ENCODE results near the gene KCNS3. TPM values are rescaled to one million over a fixed set of nuclear protein-coding genes. Genes with fewer than 3 reads are reported as not detected.

Gene KCNS3
- not detected for total RNA-seq

DNA sequence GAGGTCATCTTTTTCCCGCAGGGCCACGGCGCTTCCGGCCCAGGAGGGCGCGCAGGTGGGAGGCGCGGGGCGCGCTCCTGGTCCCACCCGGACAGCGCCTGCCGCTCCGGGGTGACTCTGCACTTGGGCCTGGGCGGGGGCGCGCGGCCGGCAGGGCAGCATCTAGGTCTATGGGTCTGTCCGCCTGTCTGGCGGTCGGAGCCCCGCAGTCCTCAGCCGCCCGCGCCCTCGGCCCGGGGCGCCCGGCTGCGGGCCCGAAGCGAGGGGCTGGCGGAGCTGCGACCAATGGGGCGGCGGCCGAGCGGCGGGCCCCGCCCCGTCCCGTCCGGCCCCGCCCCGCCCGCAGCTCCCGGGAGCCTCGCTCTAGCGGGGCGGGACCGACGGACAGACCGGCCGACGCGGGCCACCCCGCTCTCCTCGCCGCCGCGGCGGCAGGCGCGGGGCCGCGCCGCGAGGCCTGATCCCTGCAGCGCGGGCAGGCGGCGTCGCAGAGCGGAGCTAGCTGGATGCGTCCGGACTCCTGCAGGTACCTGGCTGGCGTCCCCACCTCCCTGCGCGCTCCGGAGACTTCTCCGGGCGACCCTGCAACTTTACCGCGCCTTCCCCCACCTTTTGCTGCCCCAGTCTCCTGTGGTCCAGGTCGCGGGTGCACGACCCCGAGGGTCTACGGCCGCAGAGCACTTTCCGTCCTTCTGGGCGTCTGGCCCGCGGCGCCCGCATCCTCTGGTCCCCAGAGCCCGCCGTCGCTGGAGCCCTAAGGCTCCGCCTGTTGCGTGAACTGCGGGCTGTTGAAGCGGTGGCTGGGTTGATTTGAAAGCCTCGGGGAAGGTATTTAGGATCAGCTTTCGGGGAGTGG lies at the start of gene KCNS3:
Gene KCNS3 (plus strand): TSS at position 387 of the 856 bp plus-strand sequence. CDS start 52,342 bp downstream, outside the sequence.
- H3K4me3 ChIP-seq (ENCODE audit: low read length), result peak within 1 kb of the TSS; percentile 8
- no peaks in the 10 kb centered on the region for H3K9me3 ChIP-seq (ENCODE audit: low read depth, low read length)
- H3K4me1 ChIP-seq (ENCODE audit: insufficient read depth, low read length), result peaks cover 19% of the 10 kb centered on the region
- peaks cover 76% of the 10 kb centered on the region for H3K27me3 ChIP-seq (ENCODE audit: insufficient read depth, low read length)

DNA sequence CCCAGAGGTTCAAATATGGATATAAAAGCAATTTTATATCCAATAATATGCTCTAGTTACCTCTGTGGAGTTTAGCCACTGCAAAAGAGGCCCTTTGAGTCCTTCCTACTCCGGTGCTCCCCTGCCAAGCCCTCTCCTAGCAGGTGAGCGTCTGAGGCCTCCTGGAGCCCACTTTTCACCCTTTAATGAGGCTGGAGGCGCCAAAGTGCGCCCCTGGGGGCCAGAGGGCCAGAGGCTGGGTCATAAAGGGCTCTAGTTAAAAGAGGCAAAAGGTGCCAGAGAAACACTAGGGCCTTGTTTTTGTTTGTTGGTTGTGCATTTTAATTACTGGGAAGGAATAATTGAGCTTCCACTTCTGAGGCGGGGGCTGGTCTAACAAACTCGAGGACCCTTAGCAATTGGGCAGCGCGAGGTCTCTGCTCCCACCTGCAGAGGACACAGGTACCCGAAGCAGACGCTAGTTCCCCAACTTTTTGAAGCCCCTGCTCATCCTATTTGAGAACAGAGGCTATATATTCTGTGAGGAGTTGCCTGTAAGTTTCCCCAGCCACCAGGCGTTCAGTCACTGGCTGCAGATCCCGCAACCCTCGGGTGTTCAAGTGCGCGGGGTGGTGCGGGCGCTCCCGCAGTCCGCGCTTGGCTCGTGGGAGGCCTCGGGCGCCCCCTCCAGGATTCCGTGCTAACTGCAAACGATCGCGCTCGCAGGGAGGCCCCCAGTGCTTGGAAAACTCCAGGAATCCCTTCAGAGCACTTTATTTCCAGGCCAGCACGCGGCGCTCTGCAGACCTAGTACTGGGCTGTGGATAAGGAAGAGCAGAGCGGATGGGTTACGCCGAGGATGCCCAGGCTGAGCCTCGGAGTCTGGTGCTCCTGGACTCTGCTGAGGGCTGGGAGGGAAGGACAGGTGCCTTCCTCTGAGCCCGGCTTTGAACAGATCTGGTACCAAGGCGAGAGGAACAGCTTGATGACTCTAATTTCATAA lies 48.1 kb upstream of the KCNS3 start:
- Histone ChIP-seq H3K27me3 (ENCODE audit: insufficient read depth, low read length) (peaks cover 12% of the 10 kb centered on the region), H3K4me1 (ENCODE audit: insufficient read depth, low read length) (peaks cover 6% of the 10 kb centered on the region), H3K4me3 (ENCODE audit: low read length) (no peak overlapping the region), H3K9me3 (ENCODE audit: low read depth, low read length) (no peaks in the 10 kb centered on the region)

DNA sequence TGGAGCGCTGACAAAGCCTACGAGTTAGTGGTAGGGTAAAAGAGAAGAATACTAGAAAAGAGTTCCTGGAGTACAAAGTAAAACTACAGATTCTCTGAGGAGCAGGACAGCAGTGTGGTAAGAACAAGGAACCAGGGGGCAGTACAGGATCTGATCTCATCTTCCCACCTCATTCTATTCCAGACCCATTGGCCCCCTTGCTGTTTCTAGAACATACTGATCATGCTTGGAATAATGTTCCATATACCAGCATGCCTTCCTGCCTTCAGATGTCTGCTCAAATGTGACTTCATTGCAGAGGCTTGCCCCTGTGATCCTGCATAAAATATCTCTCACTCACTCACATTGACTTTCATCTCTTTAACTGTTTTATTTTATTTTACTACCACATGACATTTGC lies 43.0 kb upstream of the KCNS3 start:
- Histone ChIP-seq H3K9me3 (ENCODE audit: low read depth, low read length) (no peaks in the 10 kb centered on the region), H3K27me3 (ENCODE audit: insufficient read depth, low read length) (peaks cover 12% of the 10 kb centered on the region), H3K4me1 (ENCODE audit: insufficient read depth, low read length) (peaks cover 3% of the 10 kb centered on the region), H3K4me3 (ENCODE audit: low read length) (no peak overlapping the region)

DNA sequence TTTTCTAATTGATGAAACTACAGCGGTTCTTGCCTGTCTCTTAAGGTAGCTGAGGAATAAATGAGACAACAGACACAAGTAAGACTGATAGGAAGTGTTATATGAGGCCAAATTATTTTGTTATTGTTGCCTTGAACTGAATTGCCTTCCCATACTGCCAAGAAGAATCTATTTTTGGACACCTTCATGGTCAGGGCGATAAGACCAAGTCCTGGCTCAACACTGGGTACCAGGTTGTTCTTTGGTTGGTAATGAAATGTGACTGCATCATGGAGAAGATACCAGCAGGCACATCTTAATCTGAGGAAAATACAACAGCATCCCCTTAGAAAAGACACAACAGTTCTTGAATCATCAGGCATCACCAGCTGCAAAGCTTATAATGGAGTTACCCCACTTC lies 38.5 kb upstream of the KCNS3 start:
- Histone ChIP-seq H3K27me3 (ENCODE audit: insufficient read depth, low read length) (no peaks in the 10 kb centered on the region), H3K9me3 (ENCODE audit: low read depth, low read length) (no peaks in the 10 kb centered on the region), H3K4me3 (ENCODE audit: low read length) (no peak overlapping the region), H3K4me1 (ENCODE audit: insufficient read depth, low read length) (no peaks in the 10 kb centered on the region)

DNA sequence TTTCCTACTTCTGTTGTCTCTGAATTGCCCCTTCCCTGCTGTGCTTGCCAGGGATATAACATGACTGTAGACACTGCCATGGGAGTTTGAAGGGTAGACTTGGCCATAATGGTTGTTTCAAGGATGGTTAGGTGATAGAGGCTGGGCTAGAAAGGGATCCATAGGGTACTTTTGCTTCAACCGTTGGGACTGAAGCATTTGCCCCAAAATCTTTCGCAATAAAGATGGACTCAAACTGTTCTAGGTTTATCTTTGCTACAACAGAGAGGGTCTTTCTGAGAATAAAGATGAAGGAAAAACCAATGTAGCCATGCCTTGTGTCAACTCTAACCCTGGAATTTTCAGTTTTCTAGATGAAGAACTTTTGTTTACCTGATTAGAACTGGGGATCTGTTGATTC lies 35.0 kb upstream of the KCNS3 start:
- no peaks in the 10 kb centered on the region for H3K4me1 ChIP-seq (ENCODE audit: insufficient read depth, low read length)
- no peaks in the 10 kb centered on the region for H3K27me3 ChIP-seq (ENCODE audit: insufficient read depth, low read length)
- H3K9me3 ChIP-seq (ENCODE audit: low read depth, low read length), result no peaks in the 10 kb centered on the region
- H3K4me3 ChIP-seq (ENCODE audit: low read length), result no peak overlapping the region

DNA sequence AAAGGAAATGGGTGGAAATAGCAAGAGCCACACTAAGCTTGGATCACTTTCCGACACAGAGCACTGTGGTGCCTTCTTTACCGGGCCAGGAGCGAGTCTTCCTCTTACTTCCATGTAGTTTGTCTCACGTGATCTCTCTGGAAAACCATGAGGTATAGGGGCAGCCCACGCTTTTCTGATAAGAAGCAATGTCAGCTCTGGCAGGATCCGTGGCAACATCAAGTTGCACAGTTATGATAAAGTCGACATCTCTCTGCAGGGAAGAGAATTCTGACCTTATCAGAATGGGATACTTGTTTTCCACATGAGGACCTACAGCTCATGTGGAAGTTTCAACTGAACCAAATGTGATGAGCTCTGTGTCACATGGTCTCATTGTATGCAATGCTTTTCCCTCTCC lies 32.7 kb upstream of the KCNS3 start:
- Histone ChIP-seq H3K27me3 (ENCODE audit: insufficient read depth, low read length) (no peaks in the 10 kb centered on the region), H3K9me3 (ENCODE audit: low read depth, low read length) (no peaks in the 10 kb centered on the region), H3K4me3 (ENCODE audit: low read length) (no peak overlapping the region), H3K4me1 (ENCODE audit: insufficient read depth, low read length) (no peaks in the 10 kb centered on the region)

DNA sequence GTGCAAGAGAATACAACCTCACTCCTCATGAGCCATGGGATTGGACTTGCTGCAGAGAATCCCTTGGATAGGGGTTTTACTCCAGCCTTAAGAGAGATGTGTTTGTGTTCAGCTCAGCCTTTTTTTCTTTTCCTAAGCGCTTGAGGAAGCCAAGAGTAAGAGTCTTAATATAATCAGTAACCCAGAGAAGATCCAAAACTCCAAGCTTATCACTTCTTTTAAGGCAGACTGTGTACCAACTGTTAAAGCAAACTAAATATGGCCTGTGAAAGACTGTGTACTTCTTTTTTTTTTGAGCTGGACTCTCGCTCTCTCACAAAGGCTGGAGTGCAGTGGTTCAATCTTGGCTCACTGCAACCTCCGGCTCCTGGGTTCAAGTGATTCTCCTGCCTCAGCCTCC lies 31.8 kb upstream of the KCNS3 start:
- Histone ChIP-seq H3K4me3 (ENCODE audit: low read length) (no peak overlapping the region), H3K4me1 (ENCODE audit: insufficient read depth, low read length) (no peaks in the 10 kb centered on the region), H3K27me3 (ENCODE audit: insufficient read depth, low read length) (no peaks in the 10 kb centered on the region), H3K9me3 (ENCODE audit: low read depth, low read length) (no peaks in the 10 kb centered on the region)

DNA sequence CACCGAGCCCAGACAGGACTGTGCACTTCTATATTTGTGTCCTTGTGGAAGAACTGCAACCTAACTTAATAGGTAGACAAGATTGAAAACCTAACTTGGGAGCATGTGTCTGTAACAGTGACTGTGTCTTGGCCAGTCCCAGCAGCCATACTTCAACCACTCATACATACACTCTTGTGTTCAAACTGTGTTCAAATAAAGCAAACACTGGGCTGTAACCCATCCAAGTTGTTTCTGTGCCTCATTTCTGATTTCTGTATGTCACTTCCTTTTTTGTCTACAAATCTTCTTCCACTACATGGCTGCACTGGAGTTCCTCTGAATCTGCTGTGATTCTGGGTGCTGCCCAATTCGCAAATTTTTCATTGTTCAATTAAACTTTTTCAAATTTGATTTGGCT lies 31.2 kb upstream of the KCNS3 start:
- no peaks in the 10 kb centered on the region for H3K4me1 ChIP-seq (ENCODE audit: insufficient read depth, low read length)
- H3K4me3 ChIP-seq (ENCODE audit: low read length), result no peak overlapping the region
- no peaks in the 10 kb centered on the region for H3K9me3 ChIP-seq (ENCODE audit: low read depth, low read length)
- H3K27me3 ChIP-seq (ENCODE audit: insufficient read depth, low read length), result no peaks in the 10 kb centered on the region

- no peak overlapping the region for H3K4me3 ChIP-seq (ENCODE audit: low read length)
- no peaks in the 10 kb centered on the region for H3K4me1 ChIP-seq (ENCODE audit: insufficient read depth, low read length)
- no peaks in the 10 kb centered on the region for H3K27me3 ChIP-seq (ENCODE audit: insufficient read depth, low read length)
- no peaks in the 10 kb centered on the region for H3K9me3 ChIP-seq (ENCODE audit: low read depth, low read length)
These were observed 29.2 kb upstream of the KCNS3 start for GRCh38 chr2:17849275-17849674.

DNA sequence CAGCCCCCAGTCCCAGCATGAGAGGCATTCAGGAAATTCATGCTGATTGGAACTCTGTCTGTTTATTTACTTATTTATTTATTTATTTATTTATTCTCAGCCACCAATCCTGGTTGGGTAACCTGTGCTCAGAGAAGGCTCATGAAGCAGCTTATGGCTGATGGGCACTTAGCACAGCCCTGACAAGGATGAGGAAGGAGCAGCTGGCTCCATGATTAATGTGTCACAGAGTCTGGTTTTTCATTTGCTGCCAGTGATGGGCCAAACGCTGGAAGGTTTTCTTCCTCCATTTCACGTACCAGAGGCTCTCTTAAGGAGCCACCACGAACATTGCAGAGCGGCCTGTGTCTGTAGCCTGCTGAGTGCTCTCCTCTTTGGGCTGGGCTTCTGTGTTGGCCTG lies 28.3 kb upstream of the KCNS3 start:
- Histone ChIP-seq H3K27me3 (ENCODE audit: insufficient read depth, low read length) (no peaks in the 10 kb centered on the region), H3K4me1 (ENCODE audit: insufficient read depth, low read length) (no peaks in the 10 kb centered on the region), H3K4me3 (ENCODE audit: low read length) (no peak overlapping the region), H3K9me3 (ENCODE audit: low read depth, low read length) (no peaks in the 10 kb centered on the region)

DNA sequence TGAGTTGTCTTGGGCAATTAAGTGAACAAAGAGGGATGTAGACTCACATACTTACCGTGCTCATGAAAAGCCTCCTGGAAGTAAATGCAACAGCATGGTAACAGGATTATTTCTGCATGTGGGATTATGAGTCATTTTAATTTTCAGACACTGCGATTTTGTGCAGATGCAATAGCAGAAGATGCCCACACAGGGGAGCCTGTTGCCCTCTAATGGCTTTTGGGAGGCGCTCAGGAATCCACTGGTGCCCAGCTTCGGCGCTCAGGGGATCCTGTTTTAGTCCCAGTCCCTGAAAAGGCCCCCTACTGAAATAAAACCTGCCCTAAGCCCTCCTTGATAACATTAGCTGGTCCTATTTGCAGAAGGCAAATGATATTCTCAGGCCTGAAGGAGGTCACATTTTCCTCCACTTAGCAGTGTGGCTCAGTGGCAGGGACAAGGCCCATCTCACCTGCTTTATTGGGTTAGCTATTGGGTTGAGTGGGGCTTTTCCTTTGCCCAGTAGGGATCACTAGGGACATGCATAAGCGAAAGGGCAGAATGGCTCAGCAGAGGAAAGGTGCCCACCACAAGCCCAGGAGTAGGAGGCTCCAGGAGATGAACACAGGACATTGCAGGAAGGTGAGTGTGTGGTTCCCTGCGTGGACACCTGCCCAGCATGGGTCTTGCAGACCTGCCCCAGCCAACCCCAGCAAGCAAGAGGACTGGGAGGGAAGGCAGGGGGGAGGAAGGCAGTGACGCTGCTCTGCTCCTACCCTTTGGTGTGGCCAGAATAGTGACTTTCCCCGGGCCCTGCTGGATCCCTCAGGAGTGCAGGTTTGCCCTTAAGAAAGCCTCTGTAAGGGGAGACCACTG lies 26.5 kb upstream of the KCNS3 start:
- no peaks in the 10 kb centered on the region for H3K4me1 ChIP-seq (ENCODE audit: insufficient read depth, low read length)
- no peak overlapping the region for H3K4me3 ChIP-seq (ENCODE audit: low read length)
- H3K9me3 ChIP-seq (ENCODE audit: low read depth, low read length), result no peaks in the 10 kb centered on the region
- no peaks in the 10 kb centered on the region for H3K27me3 ChIP-seq (ENCODE audit: insufficient read depth, low read length)

DNA sequence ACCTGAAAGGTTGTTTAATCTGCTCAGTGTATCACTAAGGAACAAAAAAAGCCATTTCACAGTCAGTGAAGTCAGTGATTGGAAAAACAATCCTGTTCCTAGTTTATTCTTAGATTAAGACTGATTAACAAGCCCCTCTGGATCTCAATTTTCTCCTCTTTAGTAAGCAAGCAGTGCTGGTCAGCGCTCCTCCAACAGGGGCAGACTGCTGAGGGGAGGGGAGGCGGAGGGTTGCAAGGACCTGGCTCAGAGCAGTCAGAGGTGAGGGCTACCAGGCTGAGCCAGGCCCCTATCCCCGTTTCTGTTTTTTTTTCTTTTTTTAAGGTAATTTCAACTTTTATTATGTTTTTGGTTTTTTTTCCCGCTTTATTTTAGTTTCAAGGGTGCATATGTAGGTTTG lies 24.7 kb upstream of the KCNS3 start:
- Histone ChIP-seq H3K9me3 (ENCODE audit: low read depth, low read length) (no peaks in the 10 kb centered on the region), H3K27me3 (ENCODE audit: insufficient read depth, low read length) (peaks cover 4% of the 10 kb centered on the region), H3K4me1 (ENCODE audit: insufficient read depth, low read length) (no peaks in the 10 kb centered on the region), H3K4me3 (ENCODE audit: low read length) (no peak overlapping the region)

- no peaks in the 10 kb centered on the region for H3K9me3 ChIP-seq (ENCODE audit: low read depth, low read length)
- H3K27me3 ChIP-seq (ENCODE audit: insufficient read depth, low read length), result peaks cover 4% of the 10 kb centered on the region
- H3K4me3 ChIP-seq (ENCODE audit: low read length), result no peak overlapping the region
- H3K4me1 ChIP-seq (ENCODE audit: insufficient read depth, low read length), result no peaks in the 10 kb centered on the region
These were observed 21.4 kb upstream of the KCNS3 start for GRCh38 chr2:17857021-17857420.

- H3K4me1 ChIP-seq (ENCODE audit: insufficient read depth, low read length), result no peaks in the 10 kb centered on the region
- H3K4me3 ChIP-seq (ENCODE audit: low read length), result no peak overlapping the region
- H3K9me3 ChIP-seq (ENCODE audit: low read depth, low read length), result no peaks in the 10 kb centered on the region
- peaks cover 4% of the 10 kb centered on the region for H3K27me3 ChIP-seq (ENCODE audit: insufficient read depth, low read length)
These were observed 20.4 kb upstream of the KCNS3 start for GRCh38 chr2:17858064-17858463.
